Activated naive CD4-positive, alpha-beta T cell treated with anti-CD3 and anti-CD28 coated beads, Interleukin-2, amount 50 U/mL, for 24 hours (primary cell): Measurements from ENCODE around the gene PCDHB7.
"Not testable (repeated sequence)": the region's sequence is repeated elsewhere in the genome, so short reads cannot be mapped to it uniquely, and the experiment has no call there.

Experiments
- H3K27ac Mint-ChIP-seq: one replicate; pipeline ENCODE4 v1.8.0; 2021; ENCODE audit warnings: mild to moderate bottlenecking, mixed read lengths
- H3K27me3 Mint-ChIP-seq: one replicate; pipeline ENCODE4 v1.8.0; 2021; ENCODE audit warnings: mixed read lengths
- H3K36me3 Mint-ChIP-seq: one replicate; pipeline ENCODE4 v1.8.0; 2021; ENCODE audit warnings: mixed read lengths
- H3K4me1 Mint-ChIP-seq: one replicate; pipeline ENCODE4 v1.8.0; 2021; ENCODE audit warnings: mixed read lengths
- H3K4me3 Mint-ChIP-seq: one replicate; pipeline ENCODE4 v1.8.0; 2021; ENCODE audit warnings: mild to moderate bottlenecking, mixed read lengths
- H3K9me3 Mint-ChIP-seq: one replicate; pipeline ENCODE4 v1.8.0; 2021; ENCODE audit warnings: mixed read lengths

Gene PCDHB7

DNA sequence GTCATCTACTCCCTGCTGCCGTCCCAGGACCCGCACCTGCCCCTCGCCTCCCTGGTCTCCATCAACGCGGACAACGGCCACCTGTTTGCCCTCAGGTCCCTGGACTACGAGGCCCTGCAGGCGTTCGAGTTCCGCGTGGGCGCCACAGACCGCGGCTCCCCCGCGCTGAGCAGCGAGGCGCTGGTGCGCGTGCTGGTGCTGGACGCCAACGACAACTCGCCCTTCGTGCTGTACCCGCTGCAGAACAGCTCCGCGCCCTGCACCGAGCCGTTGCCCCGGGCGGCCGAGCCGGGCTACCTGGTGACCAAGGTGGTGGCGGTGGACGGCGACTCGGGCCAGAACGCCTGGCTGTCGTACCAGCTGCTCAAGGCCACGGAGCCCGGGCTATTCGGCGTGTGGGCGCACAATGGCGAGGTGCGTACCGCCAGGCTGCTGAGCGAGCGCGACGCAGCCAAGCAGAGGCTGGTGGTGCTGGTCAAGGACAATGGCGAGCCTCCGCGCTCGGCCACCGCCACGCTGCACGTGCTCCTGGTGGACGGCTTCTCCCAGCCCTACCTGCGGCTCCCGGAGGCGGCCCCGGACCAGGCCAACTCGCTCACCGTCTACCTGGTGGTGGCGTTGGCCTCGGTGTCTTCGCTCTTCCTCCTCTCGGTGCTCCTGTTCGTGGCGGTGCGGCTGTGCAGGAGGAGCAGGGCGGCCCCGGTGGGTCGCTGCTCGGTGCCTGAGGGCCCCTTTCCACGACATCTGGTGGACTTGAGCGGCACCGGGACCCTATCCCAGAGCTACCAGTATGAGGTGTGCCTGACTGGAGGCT lies 2.1 kb downstream of the PCDHB7 start:
- H3K36me3 Mint-ChIP-seq, H3K4me1 Mint-ChIP-seq, H3K27ac Mint-ChIP-seq, H3K9me3 Mint-ChIP-seq, H3K4me3 Mint-ChIP-seq: not testable (repeated sequence)
- H3K27me3 Mint-ChIP-seq, result peaks cover 21% of the 10 kb centered on the region

- Mint-ChIP-seq H3K9me3 (peaks cover 10% of the 10 kb centered on the region), H3K4me3 (no peak overlapping the region), H3K27me3 (peaks cover 23% of the 10 kb centered on the region), H3K27ac (no peak overlapping the region), H3K36me3 (no peaks in the 10 kb centered on the region), H3K4me1 (peaks cover 4% of the 10 kb centered on the region)
These were observed 3.5 kb downstream of the PCDHB7 start for GRCh38 chr5:141175933-141176332.

DNA sequence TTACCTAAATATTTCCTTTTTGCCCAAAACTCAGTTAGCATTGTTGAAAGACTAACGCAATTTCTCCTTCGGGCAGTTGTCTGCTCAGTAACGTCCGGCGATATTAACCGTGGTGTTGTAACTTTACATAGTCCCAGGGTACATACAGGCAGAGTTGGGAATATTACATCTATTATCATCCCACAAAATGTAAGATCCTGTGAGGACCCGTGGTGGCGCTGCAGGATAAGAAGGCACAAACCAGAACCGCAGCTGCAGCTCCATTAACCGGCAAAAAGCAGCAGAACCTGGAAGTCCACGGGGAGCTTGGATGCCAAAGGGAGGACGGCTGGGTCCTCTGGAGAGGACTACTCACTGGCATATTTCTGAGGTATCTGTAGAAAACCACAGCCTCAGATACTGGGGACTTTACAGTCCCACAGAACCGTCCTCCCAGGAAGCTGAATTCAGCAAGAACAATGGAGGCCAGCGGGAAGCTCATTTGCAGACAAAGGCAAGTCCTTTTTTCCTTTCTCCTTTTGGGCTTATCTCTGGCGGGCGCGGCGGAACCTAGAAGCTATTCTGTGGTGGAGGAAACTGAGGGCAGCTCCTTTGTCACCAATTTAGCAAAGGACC lies 5.2 kb downstream of the PCDHB7 start, which contains the start of gene PCDHB8:
TSS of gene PCDHB8 (plus strand) at position 214 of the 615 bp plus-strand sequence. CDS start at position 459, 245 bp downstream.
- not testable (repeated sequence) for H3K27ac Mint-ChIP-seq, H3K4me1 Mint-ChIP-seq
- peaks cover 32% of the 10 kb centered on the region for H3K27me3 Mint-ChIP-seq

DNA sequence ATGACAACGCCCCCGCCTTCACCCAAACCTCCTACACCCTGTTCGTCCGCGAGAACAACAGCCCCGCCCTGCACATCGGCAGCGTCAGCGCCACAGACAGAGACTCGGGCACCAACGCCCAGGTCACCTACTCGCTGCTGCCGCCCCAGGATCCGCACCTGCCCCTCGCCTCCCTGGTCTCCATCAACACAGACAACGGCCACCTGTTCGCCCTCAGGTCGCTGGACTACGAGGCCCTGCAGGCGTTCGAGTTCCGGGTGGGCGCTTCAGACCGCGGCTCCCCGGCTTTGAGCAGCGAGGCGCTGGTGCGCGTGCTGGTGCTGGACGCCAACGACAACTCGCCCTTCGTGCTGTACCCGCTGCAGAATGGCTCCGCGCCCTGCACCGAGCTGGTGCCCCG lies 6.9 kb downstream of the PCDHB7 start:
- H3K9me3 Mint-ChIP-seq, result peaks cover 16% of the 10 kb centered on the region
- not testable (repeated sequence) for H3K4me3 Mint-ChIP-seq, H3K36me3 Mint-ChIP-seq, H3K4me1 Mint-ChIP-seq, H3K27ac Mint-ChIP-seq
- H3K27me3 Mint-ChIP-seq, result peaks cover 30% of the 10 kb centered on the region

More for the DNA sequence above, 5.2 kb downstream of the PCDHB7 start, which contains the start of gene PCDHB8:
- not testable (repeated sequence) for H3K36me3 Mint-ChIP-seq, H3K4me3 Mint-ChIP-seq
- H3K9me3 Mint-ChIP-seq, result peaks cover 11% of the 10 kb centered on the region

DNA sequence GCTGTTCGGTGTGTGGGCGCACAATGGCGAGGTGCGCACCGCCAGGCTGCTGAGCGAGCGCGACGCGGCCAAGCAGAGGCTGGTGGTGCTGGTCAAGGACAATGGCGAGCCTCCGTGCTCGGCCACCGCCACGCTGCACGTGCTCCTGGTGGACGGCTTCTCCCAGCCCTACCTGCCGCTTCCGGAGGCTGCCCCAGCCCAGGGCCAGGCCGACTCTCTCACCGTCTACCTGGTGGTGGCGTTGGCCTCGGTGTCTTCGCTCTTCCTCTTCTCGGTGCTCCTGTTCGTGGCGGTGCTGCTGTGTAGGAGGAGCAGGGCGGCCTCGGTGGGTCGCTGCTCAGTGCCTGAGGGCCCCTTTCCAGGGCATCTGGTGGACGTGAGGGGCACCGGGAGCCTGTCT lies 7.4 kb downstream of the PCDHB7 start:
- peaks cover 34% of the 10 kb centered on the region for H3K27me3 Mint-ChIP-seq
- H3K9me3 Mint-ChIP-seq, result peaks cover 20% of the 10 kb centered on the region
- not testable (repeated sequence) for H3K4me1 Mint-ChIP-seq, H3K27ac Mint-ChIP-seq, H3K4me3 Mint-ChIP-seq, H3K36me3 Mint-ChIP-seq

DNA sequence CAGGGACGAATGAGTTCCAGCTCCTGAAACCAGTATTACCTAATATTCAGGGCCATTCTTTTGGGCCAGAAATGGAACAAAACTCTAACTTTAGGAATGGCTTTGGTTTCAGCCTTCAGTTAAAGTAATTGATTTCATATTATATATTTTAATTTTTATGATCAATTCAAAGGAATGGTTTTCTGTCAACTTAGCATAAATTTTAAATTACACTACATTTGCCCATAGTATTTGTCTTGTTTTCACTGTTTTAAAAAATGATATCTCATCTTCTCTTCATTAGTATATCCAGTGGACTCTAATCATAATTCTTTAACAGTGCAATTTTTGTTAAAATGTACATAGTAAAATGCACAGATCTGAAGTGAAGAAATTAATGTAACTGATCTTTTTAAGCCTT lies 7.9 kb downstream of the PCDHB7 start:
- peaks cover 7% of the 10 kb centered on the region for H3K36me3 Mint-ChIP-seq
- H3K27me3 Mint-ChIP-seq, result peaks cover 37% of the 10 kb centered on the region
- H3K27ac Mint-ChIP-seq, result no peak overlapping the region
- no peak overlapping the region for H3K4me3 Mint-ChIP-seq
- peaks cover 25% of the 10 kb centered on the region for H3K9me3 Mint-ChIP-seq
- H3K4me1 Mint-ChIP-seq, result no peaks in the 10 kb centered on the region

- peaks cover 46% of the 10 kb centered on the region for H3K27me3 Mint-ChIP-seq
- H3K9me3 Mint-ChIP-seq, result peaks cover 31% of the 10 kb centered on the region
- peaks cover 7% of the 10 kb centered on the region for H3K4me1 Mint-ChIP-seq
- no peak within 1 kb of the TSS for H3K27ac Mint-ChIP-seq
- no peak within 1 kb of the TSS for H3K4me3 Mint-ChIP-seq
- H3K36me3 Mint-ChIP-seq, result peaks cover 10% of the 10 kb centered on the region
These were observed 9.8 kb downstream of the PCDHB7 start, which contains the start of gene PCDHB16 for GRCh38 chr5:141182248-141182647. PCDHB16 (plus strand) TSS chr5:141182387; CDS start chr5:141182560, 173 bp downstream.

DNA sequence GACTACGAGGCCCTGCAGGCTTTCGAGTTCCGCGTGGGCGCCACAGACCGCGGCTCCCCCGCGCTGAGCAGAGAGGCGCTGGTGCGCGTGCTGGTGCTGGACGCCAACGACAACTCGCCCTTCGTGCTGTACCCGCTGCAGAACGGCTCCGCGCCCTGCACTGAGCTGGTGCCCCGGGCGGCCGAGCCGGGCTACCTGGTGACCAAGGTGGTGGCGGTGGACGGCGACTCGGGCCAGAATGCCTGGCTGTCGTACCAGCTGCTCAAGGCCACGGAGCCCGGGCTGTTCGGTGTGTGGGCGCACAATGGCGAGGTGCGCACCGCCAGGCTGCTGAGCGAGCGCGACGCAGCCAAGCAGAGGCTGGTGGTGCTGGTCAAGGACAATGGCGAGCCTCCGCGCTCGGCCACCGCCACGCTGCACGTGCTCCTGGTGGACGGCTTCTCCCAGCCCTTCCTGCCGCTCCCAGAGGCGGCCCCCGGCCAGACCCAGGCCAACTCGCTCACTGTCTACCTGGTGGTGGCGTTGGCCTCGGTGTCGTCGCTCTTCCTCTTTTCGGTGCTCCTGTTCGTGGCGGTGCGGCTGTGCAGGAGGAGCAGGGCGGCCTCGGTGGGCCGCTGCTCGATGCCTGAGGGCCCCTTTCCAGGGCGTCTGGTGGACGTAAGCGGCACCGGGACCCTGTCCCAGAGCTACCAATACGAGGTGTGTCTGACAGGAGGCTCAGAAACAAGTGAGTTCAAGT lies 11.8 kb downstream of the PCDHB7 start:
- H3K27ac Mint-ChIP-seq, H3K4me1 Mint-ChIP-seq, H3K4me3 Mint-ChIP-seq: not testable (repeated sequence)
- Mint-ChIP-seq H3K9me3 (peaks cover 39% of the 10 kb centered on the region), H3K27me3 (peaks cover 52% of the 10 kb centered on the region), H3K36me3 (peaks cover 15% of the 10 kb centered on the region)

GRCh38 chr5:141186897-141187512 lies 14.6 kb downstream of the PCDHB7 start, which contains the start of gene PCDHB9:
PCDHB9 (plus strand) TSS chr5:141187161; CDS start chr5:141187319, 158 bp downstream.
- H3K4me3 Mint-ChIP-seq, result peak within 1 kb of the TSS; percentile 15
- H3K9me3 Mint-ChIP-seq, result peaks cover 35% of the 10 kb centered on the region
- H3K27ac Mint-ChIP-seq, result no peak within 1 kb of the TSS
- H3K36me3 Mint-ChIP-seq, result peaks cover 16% of the 10 kb centered on the region
- peaks cover 55% of the 10 kb centered on the region for H3K27me3 Mint-ChIP-seq
- H3K4me1 Mint-ChIP-seq, result peaks cover 7% of the 10 kb centered on the region

GRCh38 chr5:141188682-141189081 lies 16.2 kb downstream of the PCDHB7 start:
- not testable (repeated sequence) for H3K27ac Mint-ChIP-seq, H3K4me1 Mint-ChIP-seq, H3K4me3 Mint-ChIP-seq
- H3K9me3 Mint-ChIP-seq, result peaks cover 23% of the 10 kb centered on the region
- peaks cover 50% of the 10 kb centered on the region for H3K27me3 Mint-ChIP-seq
- H3K36me3 Mint-ChIP-seq, result peaks cover 13% of the 10 kb centered on the region

- H3K27ac Mint-ChIP-seq, H3K4me1 Mint-ChIP-seq, H3K4me3 Mint-ChIP-seq: not testable (repeated sequence)
- peaks cover 23% of the 10 kb centered on the region for H3K9me3 Mint-ChIP-seq
- peaks cover 51% of the 10 kb centered on the region for H3K27me3 Mint-ChIP-seq
- H3K36me3 Mint-ChIP-seq, result peaks cover 13% of the 10 kb centered on the region
These were observed 16.7 kb downstream of the PCDHB7 start for GRCh38 chr5:141189131-141189530.

DNA sequence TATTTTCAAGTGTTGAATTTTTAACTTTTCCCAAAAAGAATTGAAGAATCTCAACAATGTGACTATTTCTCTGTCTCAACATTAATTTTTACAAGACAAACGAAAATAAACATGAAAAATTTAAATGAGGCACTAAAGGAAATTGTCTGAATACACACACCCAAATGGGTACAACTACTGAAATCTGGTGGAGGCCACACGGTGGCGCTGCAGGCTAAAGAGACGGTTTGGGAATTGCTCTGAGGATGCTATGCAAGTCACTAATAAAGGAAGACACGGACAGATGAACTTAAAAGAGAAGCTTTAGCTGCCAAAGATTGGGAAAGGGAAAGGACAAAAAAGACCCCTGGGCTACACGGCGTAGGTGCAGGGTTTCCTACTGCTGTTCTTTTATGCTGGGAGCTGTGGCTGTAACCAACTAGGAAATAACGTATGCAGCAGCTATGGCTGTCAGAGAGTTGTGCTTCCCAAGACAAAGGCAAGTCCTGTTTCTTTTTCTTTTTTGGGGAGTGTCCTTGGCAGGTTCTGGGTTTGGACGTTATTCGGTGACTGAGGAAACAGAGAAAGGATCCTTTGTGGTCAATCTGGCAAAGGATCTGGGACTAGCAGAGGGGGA lies 19.8 kb downstream of the PCDHB7 start, which contains the start of gene PCDHB10:
TSS of gene PCDHB10 (plus strand) at position 244 of the 616 bp plus-strand sequence. CDS start at position 444, 200 bp downstream.
- H3K27ac Mint-ChIP-seq, result no peak within 1 kb of the TSS

DNA sequence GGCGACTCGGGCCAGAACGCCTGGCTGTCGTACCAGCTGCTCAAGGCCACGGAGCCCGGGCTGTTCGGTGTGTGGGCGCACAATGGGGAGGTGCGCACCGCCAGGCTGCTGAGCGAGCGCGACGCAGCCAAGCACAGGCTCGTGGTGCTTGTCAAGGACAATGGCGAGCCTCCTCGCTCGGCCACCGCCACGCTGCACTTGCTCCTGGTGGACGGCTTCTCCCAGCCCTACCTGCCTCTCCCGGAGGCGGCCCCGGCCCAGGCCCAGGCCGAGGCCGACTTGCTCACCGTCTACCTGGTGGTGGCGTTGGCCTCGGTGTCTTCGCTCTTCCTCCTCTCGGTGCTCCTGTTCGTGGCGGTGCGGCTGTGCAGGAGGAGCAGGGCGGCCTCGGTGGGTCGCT lies 21.9 kb downstream of the PCDHB7 start:
- H3K4me3 Mint-ChIP-seq, H3K4me1 Mint-ChIP-seq, H3K27ac Mint-ChIP-seq: not testable (repeated sequence)
- H3K36me3 Mint-ChIP-seq, result peaks cover 15% of the 10 kb centered on the region
- H3K27me3 Mint-ChIP-seq, result peaks cover 48% of the 10 kb centered on the region
- peaks cover 20% of the 10 kb centered on the region for H3K9me3 Mint-ChIP-seq

More for the DNA sequence above, 19.8 kb downstream of the PCDHB7 start, which contains the start of gene PCDHB10:
- Mint-ChIP-seq H3K4me1 (peaks cover under 1% of the 10 kb centered on the region), H3K4me3 (no peak within 1 kb of the TSS), H3K27me3 (peaks cover 43% of the 10 kb centered on the region), H3K9me3 (peaks cover 13% of the 10 kb centered on the region), H3K36me3 (peaks cover 15% of the 10 kb centered on the region)

DNA sequence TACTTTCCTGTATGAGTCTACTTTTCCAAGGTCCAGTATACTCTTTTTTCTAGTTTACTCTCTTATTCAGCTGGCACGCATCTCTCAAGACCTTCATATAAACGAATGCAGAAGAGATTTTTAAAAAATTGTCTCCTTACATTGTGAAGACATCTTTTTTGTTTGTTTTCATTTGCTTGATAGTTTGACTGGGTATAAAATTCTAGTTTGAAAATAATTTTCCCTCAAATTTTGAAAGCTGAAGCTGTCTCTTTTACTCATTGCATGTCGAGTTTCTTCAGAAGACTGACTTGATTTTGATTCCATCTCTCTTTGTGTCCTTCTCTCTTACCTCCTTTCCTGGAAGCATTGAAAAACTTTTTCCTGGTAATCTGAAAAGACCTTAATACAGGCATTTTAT lies 23.9 kb downstream of the PCDHB7 start:
- Mint-ChIP-seq H3K9me3 (peaks cover 20% of the 10 kb centered on the region), H3K36me3 (peaks cover 17% of the 10 kb centered on the region), H3K27ac (no peak overlapping the region), H3K27me3 (peaks cover 50% of the 10 kb centered on the region), H3K4me3 (no peak overlapping the region), H3K4me1 (no peaks in the 10 kb centered on the region)
